AG04450 (cell line): ENCODE data around the gene NDUFB2. TPM values are rescaled to one million over a fixed set of nuclear protein-coding genes. Genes with fewer than 3 reads are reported as not detected.

Experiments
- CTCF ChIA-PET: fragments of 300-600, 350-600 bp; formaldehyde crosslinking; extraction: SDS; loops from one replicate; lab custom pipeline; 2022; ENCODE audit warnings: antibody characterized with exemption, inconsistent platforms; lab: Charles Lee
- POLR2A ChIA-PET: fragments of 350-600 bp; formaldehyde crosslinking; extraction: SDS; loops from one replicate; lab custom pipeline; 2021; ENCODE audit warnings: antibody characterized with exemption, inconsistent platforms; lab: Yijun Ruan, JAX
- DNase-seq: peaks from one replicate; pipeline ENCODE4 v3.0.0-alpha.2; 2011; ENCODE audit warnings: low read depth, low spot score
- H3K27ac ChIP-seq: one replicate; pipeline ENCODE4 v1.5.1; 2012; ENCODE audit warnings: low read depth, low read length, control low read depth
- H3K27me3 ChIP-seq: one replicate; pipeline ENCODE4 v1.6.0; 2012; ENCODE audit warnings: low read length; ENCODE audit not compliant: control insufficient read depth, insufficient read depth
- H3K4me3 ChIP-seq: 2 replicates; pipeline ENCODE4 v1.5.1; 2011; ENCODE audit warnings: mild to moderate bottlenecking, low read depth, low read length, control low read depth
- H3K9me3 ChIP-seq: 2 replicates; pipeline ENCODE4 v1.5.1; 2012; ENCODE audit warnings: low read length; ENCODE audit not compliant: control insufficient read depth, insufficient read depth
- polyA plus RNA-seq: library from polyadenylated mRNA; depleted of rRNA; stranded (reverse); fragments of >200 nt; gene quantifications from 2 replicates; pipeline ENCODE4 v1.2.3, GENCODE V29; 2011
- TF ChIP-seq, protein P1 (sequence below): IDR thresholded peaks from 2 replicates; pipeline ENCODE4 v1.5.1; 2011; ENCODE audit warnings: low read depth, low read length, control low read depth, inconsistent platforms

Gene NDUFB2
- polyA plus RNA-seq, 1 experiment, result 218 TPM

DNA sequence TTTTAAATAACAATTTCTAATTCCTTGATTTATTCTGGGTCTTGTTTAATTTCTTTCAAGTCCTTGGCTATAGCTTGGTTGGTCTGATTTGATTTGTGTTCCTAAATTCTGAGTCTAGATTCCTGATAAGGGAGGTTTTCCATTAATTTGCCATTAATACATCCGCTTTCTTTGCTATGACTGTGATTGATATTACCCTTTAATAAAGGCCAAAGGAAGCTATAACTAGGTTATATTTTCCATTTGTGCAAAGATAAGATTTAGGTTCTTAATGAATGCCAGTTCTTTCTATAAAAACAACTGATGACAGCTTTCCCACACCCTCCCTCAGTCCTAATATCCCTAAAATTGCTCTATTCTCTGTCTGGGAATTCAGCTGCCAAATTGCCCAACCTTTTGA, 28.2 kb downstream of the NDUFB2 start:
- H3K27ac ChIP-seq, result no peak overlapping the region
- H3K27me3 ChIP-seq, result no peaks in the 10 kb centered on the region
- TF ChIP-seq, protein P1, sequence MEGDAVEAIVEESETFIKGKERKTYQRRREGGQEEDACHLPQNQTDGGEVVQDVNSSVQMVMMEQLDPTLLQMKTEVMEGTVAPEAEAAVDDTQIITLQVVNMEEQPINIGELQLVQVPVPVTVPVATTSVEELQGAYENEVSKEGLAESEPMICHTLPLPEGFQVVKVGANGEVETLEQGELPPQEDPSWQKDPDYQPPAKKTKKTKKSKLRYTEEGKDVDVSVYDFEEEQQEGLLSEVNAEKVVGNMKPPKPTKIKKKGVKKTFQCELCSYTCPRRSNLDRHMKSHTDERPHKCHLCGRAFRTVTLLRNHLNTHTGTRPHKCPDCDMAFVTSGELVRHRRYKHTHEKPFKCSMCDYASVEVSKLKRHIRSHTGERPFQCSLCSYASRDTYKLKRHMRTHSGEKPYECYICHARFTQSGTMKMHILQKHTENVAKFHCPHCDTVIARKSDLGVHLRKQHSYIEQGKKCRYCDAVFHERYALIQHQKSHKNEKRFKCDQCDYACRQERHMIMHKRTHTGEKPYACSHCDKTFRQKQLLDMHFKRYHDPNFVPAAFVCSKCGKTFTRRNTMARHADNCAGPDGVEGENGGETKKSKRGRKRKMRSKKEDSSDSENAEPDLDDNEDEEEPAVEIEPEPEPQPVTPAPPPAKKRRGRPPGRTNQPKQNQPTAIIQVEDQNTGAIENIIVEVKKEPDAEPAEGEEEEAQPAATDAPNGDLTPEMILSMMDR, result no peak
- CTCF ChIA-PET, result interaction anchor here (0.5 kb wide), 1 partner anchor 43 kb away, joined by 3 read pairs; no protein-coding TSS in a partner anchor
- no peaks in the 10 kb centered on the region for H3K9me3 ChIP-seq
- POLR2A ChIA-PET, result no interaction called here
- no peak overlapping the region for H3K4me3 ChIP-seq
- no peak for DNase-seq

DNA sequence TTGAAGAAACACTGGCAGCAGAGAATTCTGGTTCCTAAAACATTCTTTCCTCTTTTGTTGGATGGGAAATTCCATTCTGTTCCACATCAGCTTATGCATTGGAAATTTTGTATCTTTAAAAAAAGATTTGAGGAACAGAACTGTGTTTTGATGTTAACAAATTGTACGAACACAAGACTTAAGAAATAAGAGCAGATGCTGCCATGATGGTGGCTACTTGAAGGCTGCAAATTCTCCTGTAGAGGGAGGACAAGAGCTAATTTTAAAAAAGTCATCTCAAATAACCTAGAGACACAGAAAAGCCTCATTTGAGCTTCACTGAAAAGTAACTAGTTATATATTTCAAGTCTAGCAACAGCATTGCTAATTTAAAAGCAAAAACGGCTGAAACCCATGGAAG, 29.8 kb downstream of the NDUFB2 start:
- DNase-seq, result no peak
- TF ChIP-seq, protein P1, result peak; percentile 51
- ChIA-PET CTCF (interaction anchor here (0.6 to 1.5 kb wide), 14 partner anchors 12 to 928 kb away, joined by 3 to 7 read pairs (median 4); no protein-coding TSS in a partner anchor), POLR2A (no interaction called here)
- Histone ChIP-seq H3K4me3 (no peak overlapping the region), H3K27me3 (no peaks in the 10 kb centered on the region), H3K9me3 (no peaks in the 10 kb centered on the region), H3K27ac (no peak overlapping the region)

DNA sequence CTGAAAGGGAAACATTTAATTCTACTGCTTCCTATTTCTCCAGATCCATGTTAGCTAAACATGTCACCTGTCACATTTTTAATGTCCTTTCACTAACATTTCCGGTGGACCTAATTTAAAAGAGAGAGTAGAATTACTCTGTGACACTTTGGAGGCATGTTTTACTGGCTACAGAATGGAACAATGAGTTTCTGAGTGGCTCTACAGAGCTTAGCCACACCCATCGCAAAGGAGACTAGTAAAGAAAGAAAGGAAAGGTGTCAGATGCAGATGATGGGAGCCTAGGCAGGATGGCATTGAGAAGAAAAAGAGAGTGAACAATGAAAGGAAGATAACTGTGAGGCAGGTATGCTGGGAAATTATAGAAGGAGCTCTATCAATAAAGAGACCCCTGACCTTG, 35.9 kb downstream of the NDUFB2 start:
- ChIA-PET CTCF (no interaction called here), POLR2A (no interaction called here)
- no peak overlapping the region for H3K27ac ChIP-seq
- H3K27me3 ChIP-seq, result no peaks in the 10 kb centered on the region
- TF ChIP-seq, protein P1, result no peak
- H3K4me3 ChIP-seq, result no peak overlapping the region
- H3K9me3 ChIP-seq, result no peaks in the 10 kb centered on the region
- DNase-seq, result no peak

DNA sequence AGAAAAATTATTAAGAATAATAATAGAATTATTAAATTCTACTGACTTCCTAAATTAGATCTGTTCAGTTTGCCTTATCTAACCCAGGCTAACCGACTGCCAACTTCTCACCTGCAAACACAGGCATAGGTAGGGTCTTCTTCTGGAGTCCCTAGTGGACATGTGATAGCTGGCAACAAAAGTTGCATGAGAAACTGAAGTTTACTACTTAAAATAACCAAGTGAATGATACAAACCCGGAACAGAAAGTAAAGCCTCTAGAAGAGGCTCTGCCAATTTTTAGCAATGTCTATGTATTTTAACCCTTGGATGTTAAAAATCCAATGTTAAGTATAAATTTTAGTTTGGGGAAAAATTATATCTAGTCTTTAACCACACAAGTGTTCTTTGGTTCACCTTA, 37.6 kb downstream of the NDUFB2 start:
- Histone ChIP-seq H3K27ac (no peak overlapping the region), H3K4me3 (no peak overlapping the region), H3K27me3 (no peaks in the 10 kb centered on the region), H3K9me3 (no peaks in the 10 kb centered on the region)
- no peak for DNase-seq
- ChIA-PET CTCF (no interaction called here), POLR2A (no interaction called here)
- TF ChIP-seq, protein P1, result no peak

DNA sequence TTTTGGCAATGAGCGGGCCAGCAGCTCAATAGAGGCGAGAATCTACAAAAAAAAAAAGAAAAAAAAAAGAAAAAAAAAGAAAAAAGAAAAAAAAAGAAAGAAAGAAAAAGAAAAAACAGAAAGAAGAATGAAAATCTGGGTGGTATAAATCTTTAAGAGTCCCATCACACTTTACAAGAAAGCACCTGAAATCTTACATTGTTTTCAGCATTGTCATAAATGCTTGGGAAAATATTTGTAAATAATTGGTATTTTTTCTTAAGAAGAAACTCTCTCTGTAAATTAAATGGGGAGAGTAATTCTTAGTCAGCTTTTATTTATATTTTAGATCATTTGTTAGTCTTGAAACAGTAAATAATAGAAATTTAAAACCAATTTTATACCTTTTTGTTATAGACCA, 38.2 kb downstream of the NDUFB2 start:
- POLR2A ChIA-PET, result no interaction called here
- Histone ChIP-seq H3K27me3 (no peaks in the 10 kb centered on the region), H3K9me3 (no peaks in the 10 kb centered on the region), H3K4me3 (no peak overlapping the region), H3K27ac (no peak overlapping the region)
- TF ChIP-seq, protein P1, result no peak
- DNase-seq, result no peak
- CTCF ChIA-PET, result interaction anchor here (1.3 kb wide), 1 partner anchor 799 kb away, joined by 3 read pairs; no protein-coding TSS in a partner anchor
